Raji (cell line): Measurements from ENCODE around the gene TSC22D1.

Experiments used
- POLR2A ChIP-seq: IDR thresholded peaks from 2 replicates; pipeline ENCODE4 v1.6.1; 2011; ENCODE audit warnings: low read depth, low read length, control low read depth; ENCODE audit not compliant: insufficient read depth

TSC22D1 gene

GRCh38 chr13:44471686-44472085, 104.4 kb downstream of the TSC22D1 start:
- TF ChIP-seq POLR2A: no peak

GRCh38 chr13:44470638-44471562, 105.2 kb downstream of the TSC22D1 start:
- no peak for TF ChIP-seq POLR2A

GRCh38 chr13:44468874-44469273, 107.3 kb downstream of the TSC22D1 start:
- no peak for TF ChIP-seq POLR2A

GRCh38 chr13:44465318-44465717, 110.8 kb downstream of the TSC22D1 start:
- TF ChIP-seq POLR2A: no peak

GRCh38 chr13:44464471-44464870, 111.7 kb downstream of the TSC22D1 start:
- TF ChIP-seq POLR2A: no peak

GRCh38 chr13:44463759-44464158, 112.4 kb downstream of the TSC22D1 start:
- no peak for TF ChIP-seq POLR2A

- TF ChIP-seq POLR2A: no peak
These were observed 116.5 kb downstream of the TSC22D1 start for GRCh38 chr13:44459674-44460073.

- no peak for TF ChIP-seq POLR2A
These were observed 117.7 kb downstream of the TSC22D1 start for GRCh38 chr13:44458313-44458975.

GRCh38 chr13:44455769-44456168, 120.4 kb downstream of the TSC22D1 start:
- TF ChIP-seq POLR2A: no peak

GRCh38 chr13:44453881-44454280, 122.2 kb downstream of the TSC22D1 start:
- no peak for TF ChIP-seq POLR2A

- no peak for TF ChIP-seq POLR2A
These were observed 123.1 kb downstream of the TSC22D1 start for GRCh38 chr13:44453069-44453468.

- TF ChIP-seq POLR2A: no peak
These were observed 123.7 kb downstream of the TSC22D1 start for GRCh38 chr13:44452418-44452817.

- no peak for TF ChIP-seq POLR2A
These were observed 124.5 kb downstream of the TSC22D1 start for GRCh38 chr13:44451651-44452050.

GRCh38 chr13:44451126-44451525, 125.0 kb downstream of the TSC22D1 start:
- TF ChIP-seq POLR2A: no peak

GRCh38 chr13:44449999-44450821, 125.9 kb downstream of the TSC22D1 start:
- TF ChIP-seq POLR2A: no peak
